Neural progenitor cell (in vitro differentiated cells): Measurements from ENCODE around the gene RGS1.

ENCODE experiments used
- CTCF ChIP-seq: fragments of 200-600 bp; sonication (generic); IDR thresholded peaks from 2 replicates; pipeline ENCODE4 v1.5.1; 2017; ENCODE audit warnings: antibody characterized with exemption, mild to moderate bottlenecking
- EZH2 ChIP-seq: fragments of 200-600 bp; sonication (generic); IDR thresholded peaks from 2 replicates; pipeline ENCODE4 v1.6.1; 2017; ENCODE audit warnings: antibody characterized with exemption, mild to moderate bottlenecking, moderate library complexity
- EZH2phosphoT487 ChIP-seq: fragments of 200-600 bp; sonication (generic); IDR thresholded peaks from 2 replicates; pipeline ENCODE4 v1.6.1; 2017; ENCODE audit warnings: antibody characterized with exemption

GRCh38 chr1:192628396-192629057 is 53.0 kb downstream of the RGS1 start:
- TF ChIP-seq CTCF (no peak), EZH2 (no peak), EZH2phosphoT487 (no peak)
